Omental fat pad (tissue), 4 donors: ENCODE data around the gene NDUFB6. TPM values are rescaled to one million over a fixed set of nuclear protein-coding genes. Genes with fewer than 3 reads are reported as not detected.
"Not testable (repeated sequence)": the region's sequence is repeated elsewhere in the genome, so short reads cannot be mapped to it uniquely, and the experiment has no call there.

Experiments used
- ATAC-seq: fragments of 150-250 bp; one replicate; pipeline ENCODE4 v1.9.1; 2016; ENCODE audit warnings: mild to moderate bottlenecking, moderate library complexity; ENCODE audit not compliant: low FRiP score
- DNase-seq: peaks from one replicate; pipeline ENCODE4 v3.0.0-alpha.2; 2019; ENCODE audit warnings: low spot score
- CTCF ChIP-seq, 3 donors: fragments of 450-650 bp; IDR thresholded peaks; one replicate each; pipeline ENCODE4 v1.5.1; 2016 to 2017; ENCODE audit warnings: antibody characterized with exemption in 3 of 3, mild to moderate bottlenecking in 3 of 3, moderate library complexity in 2 of 3
- total RNA-seq, 4 donors: library from RNA; depleted of rRNA; stranded (reverse); fragments of >200 nt; gene quantifications; one replicate each; pipeline ENCODE4 v1.1.0, GENCODE V29; 2016

Gene NDUFB6
- total RNA-seq: 10 to 100 TPM; 26.5 to 44.1 (median 37.4) TPM

- peak; percentile 95 for ATAC-seq
- TF ChIP-seq CTCF (IDR thresholded peaks at IDR 0.05): no peak
- peak; percentile 74 for DNase-seq
Observed at GRCh38 chr9:32572900-32573523, at the start of gene NDUFB6. NDUFB6 (minus strand) TSS chr9:32573159; CDS start chr9:32573060, 99 bp downstream.

- ATAC-seq (no peak), DNase-seq (no peak)
- TF ChIP-seq CTCF (IDR thresholded peaks at IDR 0.05): no peak
Observed at GRCh38 chr9:32618261-32618660, 45.3 kb upstream of the NDUFB6 start.

- DNase-seq: no peak
- no peak for TF ChIP-seq CTCF (IDR thresholded peaks at IDR 0.05)
- no peak for ATAC-seq
Observed at GRCh38 chr9:32606811-32607210, 33.9 kb upstream of the NDUFB6 start.

GRCh38 chr9:32603914-32604852, 31.2 kb upstream of the NDUFB6 start:
- ATAC-seq (no peak), DNase-seq (no peak)
- TF ChIP-seq CTCF (IDR thresholded peaks at IDR 0.05): no peak

- ATAC-seq, DNase-seq: not testable (repeated sequence)
Observed at GRCh38 chr9:32599021-32599420, 26.1 kb upstream of the NDUFB6 start.

GRCh38 chr9:32596936-32597335, 24.0 kb upstream of the NDUFB6 start:
- DNase-seq (no peak), ATAC-seq (no peak)
- no peak for TF ChIP-seq CTCF (IDR thresholded peaks at IDR 0.05)

GRCh38 chr9:32596096-32596865, 23.3 kb upstream of the NDUFB6 start:
- DNase-seq (no peak), ATAC-seq (no peak)
- TF ChIP-seq CTCF (IDR thresholded peaks at IDR 0.05): no peak
